Mesothelial cell of epicardium (in vitro differentiated cells): Measurements from ENCODE around the gene PLPPR5. TPM values are rescaled to one million over a fixed set of nuclear protein-coding genes. Genes with fewer than 3 reads are reported as not detected.
"Not testable (repeated sequence)": the region's sequence is repeated elsewhere in the genome, so short reads cannot be mapped to it uniquely, and the experiment has no call there.

ENCODE experiments used
- DNase-seq, 2 experiments: peaks; one replicate each; pipeline ENCODE4 v3.0.0; 2021; ENCODE audit warnings: low spot score in 2 of 2; ENCODE audit not compliant: unreplicated experiment in 2 of 2
- H3K27ac Mint-ChIP-seq: 2 replicates; pipeline ENCODE4 v1.8.0; 2021; ENCODE audit warnings: mixed read lengths
- H3K27me3 Mint-ChIP-seq: 2 replicates; pipeline ENCODE4 v1.8.0; 2021; ENCODE audit warnings: low read depth, mixed read lengths
- H3K36me3 Mint-ChIP-seq: 2 replicates; pipeline ENCODE4 v1.8.0; 2021; ENCODE audit warnings: mixed read lengths
- H3K4me1 Mint-ChIP-seq: 2 replicates; pipeline ENCODE4 v1.8.0; 2021; ENCODE audit warnings: mixed read lengths
- H3K4me3 Mint-ChIP-seq: 2 replicates; pipeline ENCODE4 v1.8.0; 2021; ENCODE audit warnings: mild to moderate bottlenecking, moderate library complexity, mixed read lengths
- H3K9me3 Mint-ChIP-seq: 2 replicates; pipeline ENCODE4 v1.8.0; 2021; ENCODE audit warnings: mixed read lengths
- total RNA-seq: library from RNA; stranded (reverse); gene quantifications from 3 replicates; pipeline ENCODE4 v1.2.1, GENCODE V29; 2021
- TF ChIP-seq, protein P1 (sequence below): fragments of 200-600 bp; sonication (generic); IDR thresholded peaks from one replicate; pipeline ENCODE4 v1.5.0; 2021; ENCODE audit warnings: antibody characterized with exemption; ENCODE audit not compliant: unreplicated experiment

Gene PLPPR5
- total RNA-seq, 1 donor from 2014 or later = 0.11 TPM

DNA sequence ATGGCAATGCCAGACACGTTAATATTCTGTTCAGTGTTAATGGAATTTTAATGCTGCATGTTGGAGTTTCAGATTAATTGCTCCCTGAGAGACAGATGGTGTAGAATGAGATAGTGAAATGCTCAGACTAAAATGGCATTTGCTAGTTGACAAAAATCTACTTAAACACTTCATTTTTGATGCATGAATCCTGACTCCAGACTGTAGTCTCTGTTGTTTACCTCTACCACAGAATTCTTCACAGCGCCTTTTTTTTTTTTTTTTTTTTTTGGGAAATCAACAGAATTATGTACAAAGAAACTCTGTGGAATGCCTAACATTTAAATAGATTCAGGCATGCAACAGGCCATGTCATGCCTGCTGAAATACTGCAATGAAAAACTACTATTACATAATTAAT is 111.3 kb downstream of the PLPPR5 start:
- no peaks in the 10 kb centered on the region for H3K36me3 Mint-ChIP-seq
- H3K27me3 Mint-ChIP-seq = no peaks in the 10 kb centered on the region
- H3K9me3 Mint-ChIP-seq = peaks cover 6% of the 10 kb centered on the region
- no peak overlapping the region for H3K4me3 Mint-ChIP-seq
- no peak overlapping the region for H3K27ac Mint-ChIP-seq
- peaks cover 3% of the 10 kb centered on the region for H3K4me1 Mint-ChIP-seq
- TF ChIP-seq, protein P1, sequence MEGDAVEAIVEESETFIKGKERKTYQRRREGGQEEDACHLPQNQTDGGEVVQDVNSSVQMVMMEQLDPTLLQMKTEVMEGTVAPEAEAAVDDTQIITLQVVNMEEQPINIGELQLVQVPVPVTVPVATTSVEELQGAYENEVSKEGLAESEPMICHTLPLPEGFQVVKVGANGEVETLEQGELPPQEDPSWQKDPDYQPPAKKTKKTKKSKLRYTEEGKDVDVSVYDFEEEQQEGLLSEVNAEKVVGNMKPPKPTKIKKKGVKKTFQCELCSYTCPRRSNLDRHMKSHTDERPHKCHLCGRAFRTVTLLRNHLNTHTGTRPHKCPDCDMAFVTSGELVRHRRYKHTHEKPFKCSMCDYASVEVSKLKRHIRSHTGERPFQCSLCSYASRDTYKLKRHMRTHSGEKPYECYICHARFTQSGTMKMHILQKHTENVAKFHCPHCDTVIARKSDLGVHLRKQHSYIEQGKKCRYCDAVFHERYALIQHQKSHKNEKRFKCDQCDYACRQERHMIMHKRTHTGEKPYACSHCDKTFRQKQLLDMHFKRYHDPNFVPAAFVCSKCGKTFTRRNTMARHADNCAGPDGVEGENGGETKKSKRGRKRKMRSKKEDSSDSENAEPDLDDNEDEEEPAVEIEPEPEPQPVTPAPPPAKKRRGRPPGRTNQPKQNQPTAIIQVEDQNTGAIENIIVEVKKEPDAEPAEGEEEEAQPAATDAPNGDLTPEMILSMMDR = no peak
- DNase-seq = no peak

DNA sequence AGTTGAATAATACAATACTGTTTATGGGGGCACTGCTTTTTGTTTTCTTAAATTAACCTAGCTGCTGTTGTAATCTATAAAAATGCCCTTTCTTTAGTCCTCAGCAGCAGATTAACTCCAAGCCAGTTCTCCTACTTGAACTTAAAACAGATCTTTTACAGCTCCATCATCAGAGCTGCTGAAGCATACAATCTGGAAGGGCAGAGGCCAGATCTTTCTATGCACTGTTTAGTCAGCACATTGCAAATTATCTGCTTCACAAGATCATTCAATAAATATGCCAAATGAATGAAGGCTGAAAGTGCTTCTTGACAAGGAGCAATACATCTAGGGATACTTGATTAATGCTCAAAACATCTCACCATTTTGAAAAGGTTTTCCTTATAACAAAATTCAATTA is 115.8 kb downstream of the PLPPR5 start:
- TF ChIP-seq, protein P1 = no peak
- Mint-ChIP-seq H3K27me3 (no peaks in the 10 kb centered on the region), H3K27ac (no peak overlapping the region), H3K4me1 (peaks cover 3% of the 10 kb centered on the region), H3K36me3 (no peaks in the 10 kb centered on the region), H3K4me3 (no peak overlapping the region), H3K9me3 (no peaks in the 10 kb centered on the region)
- DNase-seq = no peak

DNA sequence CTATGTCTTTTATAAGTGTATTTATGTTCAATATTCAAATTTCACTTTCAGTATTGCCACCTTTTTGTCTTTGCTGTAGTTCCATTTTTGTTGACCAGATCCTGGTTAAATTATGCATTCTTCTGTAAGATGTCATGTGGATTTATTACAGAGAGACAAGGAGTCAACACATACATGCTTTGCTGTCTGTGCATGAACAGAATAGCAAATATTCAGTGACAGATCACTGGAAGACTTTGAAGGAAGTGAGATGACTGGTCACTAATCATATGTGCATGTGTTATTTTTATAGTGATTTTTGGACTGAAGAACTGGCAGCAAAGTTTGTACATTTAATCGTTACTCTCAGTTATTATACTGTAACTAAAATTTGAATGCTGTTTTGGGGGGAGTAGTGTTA is 117.2 kb downstream of the PLPPR5 start:
- no peaks in the 10 kb centered on the region for H3K27me3 Mint-ChIP-seq

DNA sequence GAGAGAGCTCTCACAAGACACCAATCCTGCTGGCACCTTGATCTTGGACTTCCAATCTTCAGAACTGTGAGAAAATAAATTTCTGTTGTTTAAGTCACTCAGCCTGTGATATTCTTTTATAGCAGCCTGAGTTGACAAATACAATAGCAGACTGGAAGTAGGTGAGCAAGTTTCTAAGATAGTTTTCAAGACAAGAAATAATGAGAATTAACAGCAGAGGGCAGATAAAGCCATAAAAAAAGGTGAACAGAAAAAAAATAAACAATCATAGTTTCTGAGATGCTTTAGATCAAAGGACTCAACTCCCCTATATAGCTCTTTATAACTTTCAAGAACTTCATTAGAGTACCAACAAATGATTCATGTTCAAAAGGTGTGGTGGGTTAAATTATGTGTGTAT is 119.8 kb downstream of the PLPPR5 start:
- no peak for DNase-seq
- TF ChIP-seq, protein P1 = no peak
- Mint-ChIP-seq H3K36me3 (no peaks in the 10 kb centered on the region), H3K4me3 (no peak overlapping the region), H3K27ac (no peak overlapping the region), H3K9me3 (no peaks in the 10 kb centered on the region), H3K27me3 (peaks cover 4% of the 10 kb centered on the region), H3K4me1 (no peaks in the 10 kb centered on the region)

More for the DNA sequence above, 117.2 kb downstream of the PLPPR5 start:
- Mint-ChIP-seq H3K9me3 (no peaks in the 10 kb centered on the region), H3K27ac (no peak overlapping the region), H3K4me1 (no peaks in the 10 kb centered on the region), H3K4me3 (no peak overlapping the region), H3K36me3 (no peaks in the 10 kb centered on the region)
- no peak for DNase-seq
- TF ChIP-seq, protein P1 = no peak

DNA sequence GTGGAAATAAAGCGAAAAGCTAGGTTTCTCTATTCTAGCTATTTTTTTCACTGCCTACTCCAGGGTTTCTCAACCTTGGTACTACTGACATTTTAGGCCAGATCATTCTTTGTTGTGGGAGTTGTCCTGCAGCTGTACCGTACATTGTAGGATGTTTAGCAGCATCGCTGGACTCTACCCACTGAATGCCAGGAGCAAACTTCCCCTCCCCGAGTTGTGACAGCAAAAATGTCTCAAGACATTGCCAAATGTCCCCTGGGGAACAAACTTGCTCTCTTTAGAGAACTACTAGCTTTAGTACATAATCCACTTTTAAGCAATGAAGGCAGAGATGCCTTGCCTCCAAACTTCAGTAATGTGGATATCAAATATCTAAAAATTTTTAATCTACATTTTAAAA is 122.8 kb downstream of the PLPPR5 start:
- no peak overlapping the region for H3K27ac Mint-ChIP-seq
- H3K9me3 Mint-ChIP-seq = peaks cover 5% of the 10 kb centered on the region
- TF ChIP-seq, protein P1 = no peak
- no peaks in the 10 kb centered on the region for H3K4me1 Mint-ChIP-seq
- DNase-seq = no peak
- H3K36me3 Mint-ChIP-seq = no peaks in the 10 kb centered on the region
- no peak overlapping the region for H3K4me3 Mint-ChIP-seq
- H3K27me3 Mint-ChIP-seq = peaks cover 24% of the 10 kb centered on the region

DNA sequence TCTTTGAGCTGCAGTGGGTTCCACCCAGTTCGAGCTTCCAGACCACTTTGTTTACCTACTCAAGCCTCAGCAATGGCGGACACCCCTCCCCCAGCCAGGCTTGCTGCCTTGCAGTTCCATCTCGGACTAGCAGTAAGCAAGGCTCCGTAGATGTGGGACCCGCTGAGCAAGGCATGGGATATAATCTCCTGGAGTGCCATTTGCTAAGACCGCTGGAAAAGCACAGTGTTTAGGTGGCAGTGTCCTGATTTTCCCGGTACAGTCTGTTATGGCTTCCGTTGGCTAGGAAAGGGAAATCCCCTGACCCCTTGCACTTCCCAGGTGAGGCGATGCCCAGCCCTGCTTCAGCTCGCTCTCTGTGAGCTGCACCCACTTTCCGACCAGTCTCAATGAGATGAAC is 123.4 kb downstream of the PLPPR5 start:
- H3K9me3 Mint-ChIP-seq, H3K27ac Mint-ChIP-seq, H3K36me3 Mint-ChIP-seq, DNase-seq, H3K4me3 Mint-ChIP-seq, H3K4me1 Mint-ChIP-seq: not testable (repeated sequence)
- H3K27me3 Mint-ChIP-seq = peaks cover 25% of the 10 kb centered on the region
